ENCODE measurements around the gene DAGLA. TPM values are rescaled to one million over a fixed set of nuclear protein-coding genes. Genes with fewer than 3 reads are reported as not detected.

DAGLA gene
- total RNA-seq, 1 experiment from 2014 or later = 4.5 TPM

GRCh38 chr11:61774411-61774810 lies 94.2 kb downstream of the DAGLA start:
- H2BK20ac ChIP-seq (ENCODE audit: low read depth, low read length, poor library complexity, severe bottlenecking) = no peak overlapping the region
- peaks cover 3 to 10% (median 7%) of the 10 kb centered on the region in 3 experiments for H3K36me3 Mint-ChIP-seq (ENCODE audit: insufficient read depth in 1 of 3, low read depth in 3 of 3)
- H4K91ac ChIP-seq (ENCODE audit: insufficient read length, low read depth, low read length) = no peak overlapping the region
- H3K4ac ChIP-seq (ENCODE audit: low read depth, low read length) = no peak overlapping the region
- no peak overlapping the region for H3K4me3 Mint-ChIP-seq
- no peak overlapping the region for H2BK12ac ChIP-seq (ENCODE audit: insufficient read length, low read depth, low read length)
- no peak overlapping the region for H3K56ac ChIP-seq (ENCODE audit: insufficient read length, low read depth, low read length)
- H4K20me1 ChIP-seq (ENCODE audit: control insufficient read depth, insufficient read depth, insufficient read length) = no peaks in the 10 kb centered on the region
- WGBS (ENCODE audit: extremely low coverage, insufficient read length, low lambda C conversion rate) = no CpG with 5 or more reads among the region's 12 CpGs
- H2BK5ac ChIP-seq (ENCODE audit: insufficient read length, low read length) = no peak overlapping the region
- H3K14ac ChIP-seq (ENCODE audit: insufficient read depth, low read length) = no peak overlapping the region
- H3K79me2 ChIP-seq (ENCODE audit: insufficient read depth, low read length) = no peaks in the 10 kb centered on the region
- no peak overlapping the region for H2BK120ac ChIP-seq (ENCODE audit: low read depth, low read length, poor library complexity, severe bottlenecking)
- H3K9me3 Mint-ChIP-seq = peaks cover 0 to 5% of the 10 kb centered on the region in 2 experiments; a peak in 2 of 5 replicates
- H3K4me1 Mint-ChIP-seq = peaks cover 23 to 34% of the 10 kb centered on the region in 2 experiments
- no peak overlapping the region for H3K9ac ChIP-seq (ENCODE audit: extremely low read depth, insufficient read length, low read length)
- H3K18ac ChIP-seq (ENCODE audit: insufficient read length, low read depth, low read length) = no peak overlapping the region
- no peak overlapping the region for H3K4me2 ChIP-seq (ENCODE audit: insufficient read depth, insufficient read length, low read length)
- H3K23ac ChIP-seq (ENCODE audit: insufficient read length, low read depth, low read length) = no peak overlapping the region
- no peak overlapping the region for H4K5ac ChIP-seq (ENCODE audit: insufficient read length, low read depth, low read length)
- no peaks in the 10 kb centered on the region for H3K27me3 ChIP-seq (ENCODE audit: insufficient read depth, low read length)
- H2BK15ac ChIP-seq (ENCODE audit: low read depth, low read length) = no peak overlapping the region
- no peak for DNase-seq
- no peak for TF ChIP-seq CTCF (conservative IDR thresholded peaks at IDR 0.05)
- peak overlapping the region in 1 of 3 experiments; percentile 12; a peak in 2 of 7 replicates for H3K27ac Mint-ChIP-seq
- no peaks in the 10 kb centered on the region for H3K4me1 ChIP-seq (ENCODE audit: insufficient read depth, low read length)
- H3K9me3 ChIP-seq (ENCODE audit: control insufficient read depth, low read depth, low read length) = no peaks in the 10 kb centered on the region
- H4K8ac ChIP-seq (replicated peaks; ENCODE audit: insufficient read length, low read depth, low read length) = no peak overlapping the region
- H3T11ph ChIP-seq (ENCODE audit: low read length) = no peak overlapping the region
- H3K27me3 Mint-ChIP-seq (ENCODE audit: low read depth) = peaks cover 2% of the 10 kb centered on the region; the same call in 1 of the 2 replicates
- H2AK5ac ChIP-seq (ENCODE audit: insufficient read length, low read length) = no peak overlapping the region
- no peak overlapping the region for H2AFZ ChIP-seq (ENCODE audit: low read length)
- no peak overlapping the region for H3K27ac ChIP-seq (ENCODE audit: insufficient read length, low read depth, low read length)
- no peaks in the 10 kb centered on the region for H3K79me1 ChIP-seq (ENCODE audit: insufficient read depth, low read depth, low read length, poor library complexity, severe bottlenecking)
- no peaks in the 10 kb centered on the region for H3K23me2 ChIP-seq (ENCODE audit: insufficient read length, low read depth, low read length, poor library complexity, severe bottlenecking)

All from H9 (cell line).